ENCODE data around the gene PTPRZ1.

DNA sequence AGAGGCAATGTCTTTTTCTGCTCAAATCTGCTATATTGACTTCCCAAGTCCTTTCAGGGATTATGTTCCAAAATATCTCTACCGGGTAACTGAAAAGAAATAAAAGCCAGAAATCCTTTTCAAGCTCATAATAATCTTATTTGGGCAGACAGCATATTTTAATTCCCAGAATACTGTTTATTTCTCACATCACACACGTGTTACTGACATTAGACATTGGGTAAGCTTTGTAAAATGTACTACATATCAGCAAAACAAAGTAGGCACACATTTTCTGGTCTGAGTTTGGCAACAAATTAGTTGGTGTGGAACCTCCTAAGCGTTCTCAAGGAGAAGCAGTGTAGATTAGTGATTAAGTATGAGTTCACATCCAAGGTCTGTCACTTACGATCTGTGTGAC is 10.4 kb upstream of the PTPRZ1 start:
- TF ChIP-seq, protein P1, sequence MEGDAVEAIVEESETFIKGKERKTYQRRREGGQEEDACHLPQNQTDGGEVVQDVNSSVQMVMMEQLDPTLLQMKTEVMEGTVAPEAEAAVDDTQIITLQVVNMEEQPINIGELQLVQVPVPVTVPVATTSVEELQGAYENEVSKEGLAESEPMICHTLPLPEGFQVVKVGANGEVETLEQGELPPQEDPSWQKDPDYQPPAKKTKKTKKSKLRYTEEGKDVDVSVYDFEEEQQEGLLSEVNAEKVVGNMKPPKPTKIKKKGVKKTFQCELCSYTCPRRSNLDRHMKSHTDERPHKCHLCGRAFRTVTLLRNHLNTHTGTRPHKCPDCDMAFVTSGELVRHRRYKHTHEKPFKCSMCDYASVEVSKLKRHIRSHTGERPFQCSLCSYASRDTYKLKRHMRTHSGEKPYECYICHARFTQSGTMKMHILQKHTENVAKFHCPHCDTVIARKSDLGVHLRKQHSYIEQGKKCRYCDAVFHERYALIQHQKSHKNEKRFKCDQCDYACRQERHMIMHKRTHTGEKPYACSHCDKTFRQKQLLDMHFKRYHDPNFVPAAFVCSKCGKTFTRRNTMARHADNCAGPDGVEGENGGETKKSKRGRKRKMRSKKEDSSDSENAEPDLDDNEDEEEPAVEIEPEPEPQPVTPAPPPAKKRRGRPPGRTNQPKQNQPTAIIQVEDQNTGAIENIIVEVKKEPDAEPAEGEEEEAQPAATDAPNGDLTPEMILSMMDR (IDR thresholded peaks at IDR 0.05; ENCODE audit: insufficient read depth, low read length, poor library complexity, severe bottlenecking), result no peak
- no peak for TF ChIP-seq EZH2phosphoT487 (conservative IDR thresholded peaks at IDR 0.05; ENCODE audit: low read length)

Data from SU-DHL-6 (cell line).